Hematopoietic multipotent progenitor cell (in vitro differentiated cells): ENCODE measurements around the gene IDI2. TPM values are rescaled to one million over a fixed set of nuclear protein-coding genes. Genes with fewer than 3 reads are reported as not detected.
"Not testable (repeated sequence)": the region's sequence is repeated elsewhere in the genome, so short reads cannot be mapped to it uniquely, and the experiment has no call there.

ENCODE experiments used
- DNase-seq, 3 donors: peaks; one replicate each; pipeline ENCODE4 v3.0.0-alpha.2; 2011 to 2015; ENCODE audit warnings: low read depth in 2 of 3, low spot score in 2 of 3
- total RNA-seq: library from RNA; depleted of rRNA; stranded (reverse); fragments of >200 nt; gene quantifications from one replicate; pipeline ENCODE4 v1.2.3, GENCODE V29; 2012

The IDI2 gene
- not detected for total RNA-seq

DNA sequence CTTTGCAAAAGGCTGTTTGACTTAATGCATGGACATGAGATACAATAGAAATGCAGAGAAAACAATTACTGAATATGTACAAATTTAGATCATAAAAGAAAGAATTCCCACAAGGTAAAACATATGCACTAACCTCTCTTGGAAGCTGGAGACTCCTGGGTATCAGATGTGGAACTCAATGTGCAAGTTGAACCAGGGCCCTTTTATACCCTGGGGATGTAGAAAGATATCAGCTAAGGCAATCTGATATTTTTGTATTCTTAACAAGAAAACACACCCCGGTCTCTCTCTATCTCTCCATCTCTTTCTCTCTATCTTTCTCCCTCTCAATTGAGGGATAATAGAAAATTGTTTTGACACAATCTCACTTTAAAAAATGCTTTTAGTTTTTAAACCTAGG is at the start of gene IDI2:
TSS of gene IDI2 (minus strand) at position 177 of the 400 bp plus-strand sequence. CDS start 1,136 bp downstream, outside the sequence.
- DNase-seq: no peak

DNA sequence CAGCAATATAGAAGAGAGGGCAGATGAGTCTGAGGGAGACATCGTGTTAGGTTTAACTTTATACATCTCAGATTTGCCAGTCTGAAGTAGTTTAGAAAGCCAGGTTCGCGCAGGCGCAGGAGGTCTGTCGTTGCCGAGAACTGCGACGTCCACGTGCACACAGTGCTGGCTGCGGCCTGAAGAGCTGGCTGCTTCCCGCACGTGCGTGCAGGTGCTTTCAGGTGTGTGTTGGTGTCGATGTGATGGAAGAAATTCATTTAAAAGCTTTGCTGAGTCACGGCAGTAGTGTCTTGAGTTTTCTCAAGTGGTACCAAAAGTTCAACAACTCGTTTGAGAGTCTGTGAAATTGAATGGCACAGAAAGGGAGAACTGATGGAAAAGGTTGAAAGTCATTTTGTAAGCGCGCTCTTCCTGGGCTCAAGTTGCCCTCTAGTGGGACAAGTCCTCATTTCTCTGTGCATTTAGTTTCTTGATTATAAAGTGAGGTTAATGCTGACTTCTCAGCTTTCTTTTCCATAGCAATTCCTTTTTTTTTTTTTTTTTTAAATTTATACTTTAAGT is 49.2 kb upstream of the IDI2 start:
- DNase-seq: peak in 1 of 3 donors; percentile 44

DNA sequence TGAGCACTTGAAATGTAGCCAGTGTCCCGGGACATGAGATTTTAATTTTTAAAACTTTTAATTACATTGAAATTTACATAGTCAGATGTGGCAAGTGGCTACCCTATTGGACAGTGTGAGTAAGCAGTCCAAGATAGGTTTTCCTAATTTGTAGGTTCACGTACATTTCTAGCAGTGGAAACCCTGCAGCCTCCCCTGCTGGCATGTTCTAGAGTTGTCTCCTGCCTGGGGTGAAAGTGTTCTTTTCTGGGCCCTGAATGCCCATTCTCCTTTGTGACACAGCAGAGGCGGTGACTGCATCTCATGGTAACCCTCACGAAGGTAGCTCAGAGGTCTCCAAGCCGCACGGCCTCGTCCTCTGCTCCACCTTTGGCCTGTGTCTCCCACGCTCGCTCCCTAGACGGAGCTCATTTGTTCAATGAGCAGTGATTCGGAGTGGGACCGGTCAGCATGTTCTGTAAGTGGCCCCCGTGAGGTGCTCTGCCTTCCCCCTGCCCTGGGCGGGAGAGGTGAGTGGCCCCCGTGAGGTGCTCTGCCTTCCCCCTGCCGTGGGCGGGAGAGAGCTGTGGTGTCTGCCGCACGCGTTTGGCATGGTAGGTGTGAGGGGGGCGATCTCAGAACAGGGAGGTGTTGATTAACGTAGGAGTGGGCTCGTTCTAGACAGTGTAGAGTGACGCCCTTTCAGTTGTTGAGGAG is 48.5 kb upstream of the IDI2 start:
- DNase-seq: no peak

DNA sequence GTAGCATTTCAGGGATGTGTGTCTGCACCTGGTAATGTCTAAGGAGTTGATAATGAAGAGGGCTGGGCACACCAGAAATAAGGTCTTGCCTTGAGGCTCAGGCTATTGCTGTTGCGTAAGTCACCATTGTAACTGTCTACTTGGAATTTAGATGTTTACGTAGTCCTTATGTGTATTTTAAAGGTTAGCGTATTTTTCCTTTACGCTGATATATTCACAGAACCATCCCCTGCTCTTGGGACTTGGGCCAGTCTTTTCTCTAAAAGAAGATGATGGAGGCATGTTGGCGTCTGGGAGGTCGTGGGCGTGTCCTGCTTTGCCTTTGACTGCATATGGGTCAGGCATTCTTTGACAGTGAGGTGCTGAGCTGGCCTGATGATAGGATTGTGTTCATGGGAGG is 45.3 kb upstream of the IDI2 start:
- no peak for DNase-seq

DNA sequence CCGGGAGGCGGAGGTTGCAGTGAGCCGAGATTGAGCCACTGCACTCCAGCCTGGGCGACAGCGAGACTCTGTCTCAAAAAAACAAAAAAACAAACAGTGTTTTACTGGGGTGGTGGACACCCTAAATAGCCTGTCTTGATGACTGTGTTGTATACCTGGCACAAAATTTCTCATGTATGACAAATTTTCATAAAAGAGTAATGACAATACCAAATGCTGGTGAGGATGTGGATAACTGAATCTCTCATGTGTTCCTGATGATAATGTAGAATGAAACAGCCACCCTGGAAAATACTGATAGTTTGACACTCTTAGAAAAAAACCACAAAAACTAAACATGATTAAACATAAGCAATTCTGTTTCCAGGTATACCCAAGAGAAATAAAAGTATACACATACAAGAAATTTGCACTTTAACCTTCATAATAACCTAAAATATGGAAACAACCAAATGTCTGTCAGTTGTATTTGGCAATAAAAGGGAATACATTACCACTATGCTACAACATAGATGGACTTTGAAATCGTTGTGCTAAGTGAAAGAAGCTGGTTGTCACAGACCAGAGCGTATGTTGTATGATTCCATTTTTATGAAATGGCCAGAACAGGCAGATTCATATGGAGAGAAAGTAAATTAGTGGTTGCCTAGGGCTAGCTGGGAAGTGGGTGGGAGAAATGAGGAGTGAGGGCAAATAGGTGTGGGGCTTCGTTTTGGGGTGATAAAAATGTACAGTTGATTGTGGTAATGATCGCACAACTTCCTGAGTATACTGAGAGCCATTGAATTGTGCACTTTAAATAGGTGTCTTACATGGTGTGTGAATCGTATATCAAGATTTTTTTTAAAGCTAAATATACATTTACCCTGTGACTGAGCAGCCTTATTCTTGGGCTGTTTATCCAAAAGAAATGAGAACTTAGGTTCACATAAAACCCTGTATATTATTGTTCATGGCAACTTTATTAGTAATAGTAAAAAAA is 43.0 kb upstream of the IDI2 start:
- no peak for DNase-seq

DNA sequence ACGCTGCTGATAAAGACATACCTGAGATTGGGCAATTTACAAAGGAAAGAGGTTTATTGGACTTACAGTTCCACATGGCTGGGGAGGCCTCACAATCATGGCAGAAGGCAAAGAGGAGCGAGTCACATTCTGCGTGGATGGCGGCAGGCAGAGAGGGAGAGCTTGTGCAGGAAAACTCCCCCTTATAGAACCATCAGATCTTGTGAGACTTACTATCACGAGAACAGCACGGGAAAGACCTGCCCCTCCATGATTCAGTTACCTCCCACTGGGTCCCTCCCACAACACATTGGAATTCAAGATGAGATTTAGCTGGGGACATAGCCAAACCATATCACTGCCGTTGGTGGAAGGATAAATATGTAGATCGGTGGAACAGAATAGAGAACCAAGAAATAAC is 41.1 kb upstream of the IDI2 start:
- not testable (repeated sequence) for DNase-seq

DNA sequence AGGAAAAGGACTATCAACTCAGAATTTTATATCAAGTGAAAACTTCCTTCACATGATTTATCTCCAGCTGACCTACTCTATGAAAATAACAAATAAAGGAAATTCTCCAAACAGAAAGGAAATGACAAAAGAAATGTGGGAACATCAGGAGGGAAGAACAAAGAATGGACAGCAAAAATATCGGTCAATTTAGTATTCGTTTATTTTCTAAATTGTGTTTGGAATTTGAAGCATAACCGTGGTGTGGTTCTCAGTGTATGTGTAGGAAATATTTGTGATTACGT is 39.2 kb upstream of the IDI2 start:
- DNase-seq: no peak

DNA sequence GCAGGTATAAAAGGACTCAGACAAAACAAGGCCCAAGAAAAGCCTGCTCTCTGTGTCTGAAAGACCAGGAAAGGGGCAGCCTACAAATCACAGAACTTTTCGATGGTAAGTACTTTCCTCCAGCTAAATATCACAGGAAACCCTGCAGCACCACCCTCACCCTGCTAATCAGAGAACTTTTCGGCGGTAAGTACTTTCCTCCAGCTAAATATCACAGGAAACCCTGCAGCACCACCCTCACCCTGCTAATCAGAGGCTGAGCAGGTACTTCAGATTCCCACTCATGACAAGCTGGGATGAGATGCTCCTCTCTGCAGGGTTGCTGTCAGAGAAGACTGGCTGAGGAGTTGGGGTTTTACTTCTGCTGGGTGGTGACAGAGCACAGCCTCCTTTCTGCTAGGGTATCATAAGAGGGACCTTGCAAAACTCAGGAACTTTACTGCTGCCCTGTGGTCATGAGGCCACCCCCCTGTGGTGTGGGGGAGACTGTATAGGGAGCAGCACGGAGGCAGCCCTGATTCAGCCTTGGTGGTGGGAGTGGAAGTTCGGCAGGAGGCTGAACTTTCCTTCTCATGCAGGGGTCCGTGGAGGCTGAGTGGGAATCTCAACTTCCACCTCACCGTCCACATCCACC is 37.7 kb upstream of the IDI2 start:
- DNase-seq: no peak

DNA sequence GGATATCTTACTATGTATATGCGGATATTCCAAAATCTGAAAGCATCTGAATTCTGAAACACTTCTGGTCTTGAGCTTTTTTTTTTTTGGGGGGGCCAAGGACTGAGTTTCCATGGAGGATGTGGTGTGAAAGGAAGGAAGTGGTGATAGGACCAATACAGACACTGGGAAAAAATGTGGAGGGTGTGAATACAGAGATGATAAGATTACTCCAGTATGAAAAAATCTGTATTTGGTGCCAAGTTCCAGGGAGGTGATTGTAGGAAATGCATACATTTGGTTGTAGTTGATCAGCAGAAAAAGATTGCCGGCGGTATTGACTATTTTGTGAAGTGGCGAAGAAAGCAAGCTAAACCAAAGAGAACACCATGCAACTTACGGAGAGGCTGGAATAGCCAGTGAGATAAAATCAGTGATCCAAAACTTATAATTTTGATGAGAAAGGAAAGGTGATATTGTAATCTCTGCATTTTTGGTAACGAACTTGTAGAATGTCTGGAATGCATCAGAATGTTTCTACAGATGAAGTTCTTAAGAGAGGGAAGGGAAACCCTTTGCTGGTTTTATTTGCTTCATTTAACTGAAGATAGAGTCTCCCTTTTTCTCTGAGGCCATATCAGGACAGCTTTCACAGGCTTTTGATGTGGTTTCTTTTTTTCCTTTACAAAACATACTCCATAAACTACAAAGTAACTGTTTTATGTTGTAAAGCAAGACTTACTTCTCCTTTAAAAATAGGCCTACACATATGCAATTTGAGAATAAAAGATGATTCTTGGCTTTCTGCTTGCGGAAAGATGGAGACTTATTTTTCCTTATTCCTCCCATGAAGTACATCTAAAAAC is 36.5 kb upstream of the IDI2 start:
- DNase-seq: no peak

DNA sequence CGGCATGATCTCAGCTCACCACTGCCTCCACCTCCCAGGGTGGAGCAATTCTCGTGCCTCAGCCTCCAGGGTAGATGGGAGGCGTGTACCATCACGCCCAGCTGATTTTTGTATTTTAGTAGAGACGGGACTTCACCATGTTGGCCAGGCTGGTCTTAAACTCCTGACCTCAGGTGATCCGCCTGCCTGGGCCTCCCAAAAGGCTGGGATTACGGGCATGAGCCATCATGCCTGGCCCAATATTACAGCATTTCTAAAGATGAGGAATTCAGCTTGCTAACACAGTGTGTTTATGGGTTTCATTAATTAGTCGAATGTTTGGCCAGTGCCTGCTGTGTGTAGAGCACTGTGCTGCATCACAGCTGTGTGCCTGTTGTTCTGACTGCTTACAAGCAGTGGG is 34.2 kb upstream of the IDI2 start:
- DNase-seq: no peak

DNA sequence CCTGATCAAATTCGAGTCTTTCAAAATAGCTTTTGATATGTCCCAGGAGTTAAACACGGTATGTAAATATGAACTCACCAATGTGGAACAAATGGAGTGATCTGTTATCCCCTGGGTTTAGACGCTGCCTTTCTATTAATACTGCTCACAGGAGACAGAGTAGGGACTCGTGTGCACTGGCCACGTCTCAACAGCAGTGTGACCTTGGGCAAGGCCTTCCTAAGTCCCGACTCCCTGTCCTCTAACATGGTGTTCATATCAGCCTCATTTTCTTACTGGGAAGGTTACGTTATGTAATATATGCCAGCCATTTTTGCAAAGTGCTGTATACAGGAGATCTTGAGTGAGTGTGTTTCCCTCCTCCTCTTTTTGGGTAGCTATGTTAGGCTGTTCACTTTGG is 32.4 kb upstream of the IDI2 start:
- no peak for DNase-seq

DNA sequence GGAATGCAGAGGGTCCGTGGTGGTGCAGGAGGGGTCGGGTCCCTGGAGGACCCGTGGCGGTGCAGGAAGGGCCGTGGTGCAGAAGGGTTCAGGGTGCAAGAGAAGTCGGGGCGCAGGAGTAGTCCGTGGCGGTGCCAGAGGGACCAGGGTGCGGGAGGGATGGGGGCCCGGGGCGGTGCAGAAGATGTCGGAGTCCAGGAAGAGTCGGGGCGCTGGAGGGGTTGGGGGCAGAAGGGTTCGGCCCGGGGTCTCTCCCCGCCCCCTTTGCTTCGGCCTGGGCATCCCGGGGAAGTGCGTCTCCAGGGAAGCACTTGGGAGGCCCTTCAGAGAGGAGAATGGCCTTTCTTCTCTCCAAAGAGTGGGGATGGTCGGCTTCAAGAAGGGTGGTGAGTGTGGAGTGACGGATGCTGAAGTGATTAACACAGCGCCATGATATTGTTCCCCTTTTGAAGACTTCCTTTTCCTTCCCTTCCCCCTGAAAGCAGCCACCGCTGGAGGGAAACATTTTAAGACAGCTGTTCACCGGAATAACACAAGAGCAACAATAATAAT is 31.5 kb upstream of the IDI2 start:
- DNase-seq: peak in 2 of 3 donors; percentile 66 to 74

DNA sequence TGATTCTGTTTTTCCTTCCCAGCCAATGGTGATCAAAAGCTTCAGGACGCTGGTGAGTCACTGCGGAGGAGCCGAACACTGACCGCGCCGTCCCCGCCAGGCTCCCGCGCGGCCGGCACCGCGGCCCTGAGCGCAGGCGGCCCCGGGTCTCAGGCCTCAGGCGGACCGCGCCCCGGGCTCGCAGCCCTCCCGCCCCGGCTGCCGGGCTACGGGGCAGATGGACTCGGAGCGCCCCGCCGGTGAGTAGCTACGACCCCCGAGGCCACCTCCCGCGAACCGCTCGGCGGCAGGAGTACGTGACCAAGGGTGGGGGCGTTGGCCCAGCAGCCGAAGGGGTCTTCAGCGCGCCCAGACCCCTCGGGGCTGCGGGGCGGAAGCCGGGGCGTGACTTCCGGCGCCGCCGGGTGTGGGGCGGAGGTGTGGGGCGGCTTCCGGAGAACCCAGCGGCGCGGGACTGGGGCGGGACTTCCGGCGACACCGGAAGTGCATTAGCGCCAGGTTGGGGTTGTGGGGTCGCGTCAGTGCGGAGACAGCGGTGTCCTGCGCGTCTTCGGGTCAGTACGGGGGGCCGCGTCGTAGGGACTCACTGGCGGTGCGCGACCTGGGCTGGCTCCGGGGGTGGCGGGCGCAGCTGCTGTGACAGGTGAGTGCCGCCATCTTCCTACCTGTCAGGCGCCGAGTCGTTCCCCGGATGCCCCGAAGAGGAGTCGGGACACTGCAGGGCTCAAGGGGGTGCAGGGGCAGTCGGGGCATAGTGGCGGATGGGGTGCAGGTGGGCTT is 30.9 kb upstream of the IDI2 start, which contains the start of gene WDR37:
TSS of gene WDR37 (plus strand) at position 60 of the 780 bp plus-strand sequence. CDS start 15,771 bp downstream, outside the sequence.
- peak; percentile 75 to 84 (median 83) for DNase-seq

DNA sequence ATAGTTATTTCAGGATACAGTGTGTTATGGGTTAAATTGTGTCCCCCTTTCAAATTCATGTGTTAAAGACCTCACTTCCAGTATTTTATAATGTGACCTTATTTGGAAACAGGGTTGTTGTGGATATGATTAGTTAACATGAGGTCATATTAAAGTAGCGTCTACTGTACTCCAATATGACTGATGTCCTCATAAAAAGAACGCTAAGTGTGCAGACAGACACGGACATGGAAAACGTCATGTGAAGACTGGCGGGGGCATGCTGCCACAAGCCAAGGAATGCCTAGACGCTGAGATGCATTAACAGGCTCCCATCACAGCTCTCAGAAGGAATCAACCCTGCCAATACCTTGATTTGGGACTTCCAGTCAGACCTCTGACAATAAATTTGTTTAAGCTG is 29.0 kb upstream of the IDI2 start:
- no peak for DNase-seq

DNA sequence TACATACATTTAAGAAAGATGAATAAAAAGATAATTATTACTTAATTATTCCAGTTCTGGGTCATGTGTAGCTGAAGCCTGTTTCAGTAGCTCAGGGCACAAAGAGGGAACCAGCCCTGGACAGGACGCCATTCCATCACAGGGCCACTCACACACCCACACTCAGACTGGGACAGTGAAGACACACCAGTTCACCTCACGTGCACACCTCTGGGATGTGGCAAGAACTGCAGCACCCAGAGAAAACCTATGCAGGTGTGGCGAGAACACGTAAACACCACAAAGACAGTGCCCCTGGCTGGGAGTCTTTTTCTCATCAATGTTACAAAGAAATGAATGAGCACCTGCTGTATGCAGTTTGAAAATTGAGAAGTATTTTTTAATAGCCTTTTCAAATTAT is 24.9 kb upstream of the IDI2 start:
- DNase-seq: no peak

DNA sequence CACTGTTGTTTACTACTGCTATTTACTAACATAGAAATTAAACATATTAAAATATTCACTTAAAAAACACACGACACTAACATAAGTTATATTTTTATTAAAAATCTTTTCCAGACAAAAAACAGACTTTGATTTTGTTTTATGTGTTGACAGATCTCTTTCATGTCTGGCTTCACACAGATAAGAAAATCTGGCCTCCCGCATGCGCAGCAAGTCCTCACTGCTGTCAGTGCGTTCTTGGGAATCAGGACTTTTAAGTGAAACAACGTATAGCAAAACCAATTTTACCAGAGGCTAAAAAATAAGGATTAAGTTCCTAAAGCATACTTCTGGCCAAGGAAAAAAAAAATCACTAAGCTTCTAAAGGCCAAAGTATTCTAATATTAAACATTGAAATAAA is 24.5 kb upstream of the IDI2 start:
- DNase-seq: no peak

DNA sequence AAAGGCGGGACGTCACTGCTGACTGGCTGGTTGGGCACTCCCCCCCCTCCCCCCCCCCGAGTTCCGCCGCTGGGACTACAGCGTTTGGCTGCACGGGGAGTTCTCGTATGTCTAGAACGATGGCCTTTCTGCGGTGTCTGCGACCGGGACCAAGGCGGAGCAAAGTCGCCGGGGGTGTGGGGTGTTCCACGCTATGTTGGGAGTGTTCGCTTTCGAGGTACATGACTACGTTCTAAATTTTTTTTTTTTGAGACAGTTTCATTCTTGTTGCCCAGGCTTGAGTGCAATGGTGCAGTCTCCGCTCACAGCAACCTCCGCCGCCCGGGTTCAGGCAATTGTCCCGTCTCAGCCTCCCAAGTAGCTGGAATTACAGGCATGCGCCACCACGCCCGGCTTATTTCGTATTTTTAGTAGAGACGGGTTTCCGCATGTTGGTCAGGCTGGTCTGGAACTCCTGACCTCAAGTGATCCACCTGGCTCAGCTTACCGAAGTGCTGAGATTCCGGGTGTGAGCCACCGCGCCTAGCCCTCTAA is 23.8 kb upstream of the IDI2 start:
- DNase-seq: no peak

DNA sequence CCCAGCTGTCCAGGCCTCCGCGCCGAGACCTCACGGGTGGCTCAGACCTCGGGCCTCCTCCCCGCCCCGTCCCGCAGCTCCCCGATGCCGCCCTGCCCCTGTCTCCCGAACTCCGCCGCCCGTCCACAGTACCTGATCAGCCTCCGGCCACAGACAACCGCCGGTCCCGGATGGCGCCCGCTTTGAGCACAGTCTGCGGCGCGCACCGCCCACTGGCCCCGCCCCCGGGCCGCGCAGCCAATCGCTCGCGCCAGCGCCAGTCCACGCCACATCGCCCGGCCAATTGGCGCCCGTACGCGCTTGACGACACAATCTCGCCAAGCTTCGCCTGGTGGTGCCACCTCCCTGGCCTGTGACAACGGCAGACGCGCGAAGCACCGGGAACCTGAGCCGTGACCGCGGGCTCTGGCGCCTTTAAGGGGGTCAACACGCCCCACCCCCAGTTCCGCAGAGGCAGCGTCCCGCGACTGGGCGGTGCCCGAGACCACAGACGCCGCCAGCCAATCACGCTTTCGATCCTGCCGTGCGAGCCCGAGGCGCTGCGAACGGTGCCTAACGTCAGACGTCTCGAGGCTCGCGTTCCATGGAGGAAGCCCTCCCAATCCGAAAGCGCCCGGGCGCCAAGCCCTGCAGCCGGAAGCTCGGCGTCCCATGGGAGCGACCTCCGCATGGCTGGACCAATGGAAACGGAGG is 23.2 kb upstream of the IDI2 start, which contains the start of gene IDI1:
TSS of gene IDI1 (minus strand) at position 388 of the 693 bp plus-strand sequence. CDS start at position 272, 116 bp downstream.
- DNase-seq: peak; percentile 94 to 98 (median 98)
